Ascending aorta (tissue), 2 donors: ENCODE measurements around the gene IAH1. TPM values are rescaled to one million over a fixed set of nuclear protein-coding genes. Genes with fewer than 3 reads are reported as not detected.

Source experiments
- DNase-seq, 2 donors: peaks; one replicate each; pipeline ENCODE4 v3.0.0-alpha.2; 2019; ENCODE audit warnings: low spot score in 2 of 2
- H3K27ac ChIP-seq, 2 donors: fragments of 200-600 bp; sonication (generic); one replicate each; pipeline ENCODE4 v1.5.1; 2016 to 2017; ENCODE audit warnings: mild to moderate bottlenecking in 1 of 2
- H3K27me3 ChIP-seq: fragments of 200-600 bp; sonication (generic); one replicate; pipeline ENCODE4 v1.5.1; 2017
- H3K36me3 ChIP-seq, 2 donors: fragments of 200-600 bp; sonication (generic); one replicate each; pipeline ENCODE4 v1.5.1; 2016
- H3K4me1 ChIP-seq, 2 donors: fragments of 200-600 bp; sonication (generic); one replicate each; pipeline ENCODE4 v1.5.1; 2016 to 2017; ENCODE audit warnings: mild to moderate bottlenecking in 1 of 2
- H3K4me3 ChIP-seq, 2 donors: fragments of 200-600 bp; sonication (generic); one replicate each; pipeline ENCODE4 v1.5.1; 2016 to 2017; ENCODE audit warnings: mild to moderate bottlenecking in 1 of 2
- H3K9me3 ChIP-seq, 2 donors: fragments of 200-600 bp; sonication (generic); one replicate each; pipeline ENCODE4 v1.5.1; 2016
- intact Hi-C: fragments of 100-400 bp; cut with DNase I; formaldehyde crosslinking; loops from one replicate; pipeline ENCODE4 v1.15.1; 2023
- total RNA-seq: library from RNA; depleted of rRNA; stranded (reverse); fragments of >200 nt; gene quantifications from one replicate; pipeline ENCODE4 v1.1.0, GENCODE V29; 2016
- TF ChIP-seq, protein P1 (sequence below), 3 experiments: fragments of 200-600 bp in 2 of 3; fragments of 450-650 bp in 1 of 3; sonication (generic) in 2 of 3; IDR thresholded peaks; one replicate each; pipeline ENCODE4 v1.5.1; 2016 to 2019; ENCODE audit warnings: antibody characterized with exemption in 3 of 3, mild to moderate bottlenecking in 1 of 3, moderate library complexity in 1 of 3

Gene IAH1
- total RNA-seq, 1 donor from 2014 or later: 86.0 TPM

DNA sequence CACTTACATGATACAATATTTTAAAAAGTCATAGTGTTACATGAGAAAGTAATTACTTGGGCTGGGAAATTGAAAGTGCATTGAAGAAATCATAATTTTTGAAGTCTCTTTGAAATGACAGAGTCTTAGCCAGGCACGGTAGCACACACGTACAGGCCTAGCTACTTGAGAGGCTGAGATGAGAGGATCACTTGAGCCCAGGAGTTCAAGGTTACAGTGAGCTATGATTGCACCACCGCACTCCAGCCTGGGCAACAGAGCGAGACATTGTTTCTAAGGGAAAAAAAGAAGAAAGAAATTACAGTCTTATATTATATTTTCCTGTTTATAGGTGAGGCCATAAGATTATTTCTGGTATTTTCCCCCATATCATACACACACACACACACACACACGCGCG lies 9.2 kb upstream of the IAH1 start:
- H3K36me3 ChIP-seq: peaks cover 10 to 17% of the 10 kb centered on the region in 2 donors
- DNase-seq: no peak
- TF ChIP-seq, protein P1, sequence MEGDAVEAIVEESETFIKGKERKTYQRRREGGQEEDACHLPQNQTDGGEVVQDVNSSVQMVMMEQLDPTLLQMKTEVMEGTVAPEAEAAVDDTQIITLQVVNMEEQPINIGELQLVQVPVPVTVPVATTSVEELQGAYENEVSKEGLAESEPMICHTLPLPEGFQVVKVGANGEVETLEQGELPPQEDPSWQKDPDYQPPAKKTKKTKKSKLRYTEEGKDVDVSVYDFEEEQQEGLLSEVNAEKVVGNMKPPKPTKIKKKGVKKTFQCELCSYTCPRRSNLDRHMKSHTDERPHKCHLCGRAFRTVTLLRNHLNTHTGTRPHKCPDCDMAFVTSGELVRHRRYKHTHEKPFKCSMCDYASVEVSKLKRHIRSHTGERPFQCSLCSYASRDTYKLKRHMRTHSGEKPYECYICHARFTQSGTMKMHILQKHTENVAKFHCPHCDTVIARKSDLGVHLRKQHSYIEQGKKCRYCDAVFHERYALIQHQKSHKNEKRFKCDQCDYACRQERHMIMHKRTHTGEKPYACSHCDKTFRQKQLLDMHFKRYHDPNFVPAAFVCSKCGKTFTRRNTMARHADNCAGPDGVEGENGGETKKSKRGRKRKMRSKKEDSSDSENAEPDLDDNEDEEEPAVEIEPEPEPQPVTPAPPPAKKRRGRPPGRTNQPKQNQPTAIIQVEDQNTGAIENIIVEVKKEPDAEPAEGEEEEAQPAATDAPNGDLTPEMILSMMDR (IDR thresholded peaks at IDR 0.05): no peak
- no peaks in the 10 kb centered on the region for H3K9me3 ChIP-seq
- no peaks in the 10 kb centered on the region for H3K4me1 ChIP-seq
- H3K27me3 ChIP-seq: no peaks in the 10 kb centered on the region
- intact Hi-C loops: no loop called here
- no peak overlapping the region for H3K27ac ChIP-seq
- H3K4me3 ChIP-seq: no peak overlapping the region

DNA sequence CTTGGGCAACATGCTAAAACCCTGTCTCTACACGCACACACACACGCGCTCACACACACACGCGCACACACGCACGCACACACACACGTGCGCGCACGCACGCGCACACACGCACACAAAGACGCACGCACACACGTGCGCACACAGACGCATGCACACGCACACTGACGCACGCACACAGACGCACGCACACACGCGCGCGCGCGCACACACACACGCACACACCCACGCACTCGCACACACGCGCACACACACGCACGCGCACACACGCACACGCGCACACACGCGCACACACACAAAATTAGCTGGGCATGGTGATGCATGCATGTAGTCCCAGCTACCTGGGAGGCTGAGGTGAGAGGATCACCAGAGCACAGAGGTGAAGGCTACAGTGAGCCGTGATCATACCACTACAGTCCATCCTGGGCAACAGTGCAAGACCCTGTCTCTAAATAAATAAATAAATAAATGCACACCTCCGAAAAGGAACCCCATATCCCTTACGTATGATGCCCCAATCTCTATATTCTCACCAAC lies 8.1 kb upstream of the IAH1 start:
- intact Hi-C loops: no loop called here
- Histone ChIP-seq H3K36me3 (peaks cover 7 to 8% of the 10 kb centered on the region in 2 donors), H3K4me3 (no peak overlapping the region), H3K4me1 (no peaks in the 10 kb centered on the region), H3K27me3 (no peaks in the 10 kb centered on the region), H3K9me3 (no peaks in the 10 kb centered on the region), H3K27ac (no peak overlapping the region)
- TF ChIP-seq, protein P1 (IDR thresholded peaks at IDR 0.05): no peak
- no peak for DNase-seq

DNA sequence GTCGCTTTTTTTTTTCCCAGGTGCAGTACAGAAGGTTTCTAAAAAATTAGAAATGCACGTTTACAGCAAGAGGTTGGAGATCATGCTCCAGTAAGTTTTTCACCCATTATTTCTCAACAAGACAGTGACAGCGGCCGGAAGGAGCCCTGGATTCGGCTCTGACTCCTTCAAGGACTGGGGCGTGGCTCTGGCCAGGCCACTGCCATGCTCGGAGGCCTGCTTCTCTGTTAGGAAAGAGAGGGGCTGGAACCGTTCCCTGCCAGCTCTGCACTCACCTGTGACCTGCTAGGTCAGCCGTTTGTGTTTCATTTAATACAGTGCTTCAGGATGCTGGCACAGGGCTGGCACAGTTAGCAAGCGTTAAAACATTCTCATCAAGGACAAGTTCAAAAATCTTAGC lies 6.7 kb upstream of the IAH1 start:
- no peak for DNase-seq
- no peak overlapping the region for H3K27ac ChIP-seq

DNA sequence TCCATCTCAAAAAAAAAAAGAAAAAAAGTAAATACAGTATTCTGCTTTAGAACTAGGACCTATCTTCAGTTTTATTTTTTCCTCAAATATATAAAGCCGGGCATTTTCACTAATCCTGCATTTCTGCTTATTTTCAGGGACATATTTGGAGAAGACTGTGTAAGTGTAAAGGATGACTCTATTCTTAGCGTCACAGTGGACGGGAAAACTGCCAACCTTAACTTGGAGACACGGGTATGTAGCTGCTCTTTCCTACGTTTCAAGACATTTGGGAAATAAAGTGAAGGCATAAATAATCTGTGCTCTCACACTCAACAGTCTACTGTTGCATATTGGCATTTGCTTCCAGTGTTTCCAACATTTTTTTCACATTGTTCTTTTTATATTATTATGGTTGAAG lies 3.1 kb upstream of the IAH1 start:
- TF ChIP-seq, protein P1 (IDR thresholded peaks at IDR 0.05): no peak
- H3K36me3 ChIP-seq: peaks cover 0 to 3% of the 10 kb centered on the region in 2 donors
- intact Hi-C loops: no loop called here
- H3K27me3 ChIP-seq: no peaks in the 10 kb centered on the region
- no peak overlapping the region for H3K4me3 ChIP-seq
- no peak overlapping the region for H3K27ac ChIP-seq
- H3K9me3 ChIP-seq: no peaks in the 10 kb centered on the region
- peaks cover 0 to 9% of the 10 kb centered on the region in 2 donors for H3K4me1 ChIP-seq
- no peak for DNase-seq

More for the DNA sequence above, 6.7 kb upstream of the IAH1 start:
- intact Hi-C loops: no loop called here
- Histone ChIP-seq H3K36me3 (peaks cover under 1 to 3% of the 10 kb centered on the region in 2 donors), H3K4me1 (no peaks in the 10 kb centered on the region), H3K9me3 (no peaks in the 10 kb centered on the region), H3K4me3 (no peak overlapping the region), H3K27me3 (no peaks in the 10 kb centered on the region)
- TF ChIP-seq, protein P1 (IDR thresholded peaks at IDR 0.05): no peak

DNA sequence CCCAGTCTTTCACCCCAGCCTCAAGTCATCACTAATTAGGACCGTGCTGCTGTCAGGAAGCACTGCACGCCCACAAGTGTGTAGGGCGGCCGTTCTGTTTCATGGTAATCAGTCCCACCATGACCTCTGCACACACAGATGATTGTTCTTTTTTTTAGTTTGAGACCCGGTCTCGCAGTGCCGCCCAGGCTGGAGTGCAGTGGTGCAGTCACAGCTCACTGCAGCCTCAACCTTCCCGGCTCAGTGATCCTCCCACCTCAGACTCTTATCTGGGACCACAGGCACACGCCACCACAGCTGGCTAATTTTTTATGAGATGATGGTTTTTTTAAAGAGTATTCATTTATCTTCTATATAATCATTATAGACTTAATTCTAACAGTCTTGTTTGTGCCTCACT lies 1.8 kb upstream of the IAH1 start:
- intact Hi-C loops: no loop called here
- TF ChIP-seq, protein P1 (IDR thresholded peaks at IDR 0.05): no peak
- Histone ChIP-seq H3K27ac (no peak overlapping the region), H3K4me1 (peaks cover 0 to 12% of the 10 kb centered on the region in 2 donors), H3K27me3 (no peaks in the 10 kb centered on the region), H3K4me3 (no peak overlapping the region), H3K36me3 (peaks cover 0 to 7% of the 10 kb centered on the region in 2 donors), H3K9me3 (no peaks in the 10 kb centered on the region)
- no peak for DNase-seq
